Esophagus muscularis mucosa (tissue), 3 donors: ENCODE measurements around the gene CLASRP.

Source experiments
- CTCF ChIP-seq, 3 experiments: fragments of 200-600 bp in 2 of 3; fragments of 450-650 bp in 1 of 3; sonication (generic) in 2 of 3; IDR thresholded peaks; one replicate each; pipeline ENCODE4 v1.5.1; 2017 to 2019; ENCODE audit warnings: antibody characterized with exemption in 3 of 3, mild to moderate bottlenecking in 2 of 3, moderate library complexity in 1 of 3
- POLR2A ChIP-seq: fragments of 450-650 bp; IDR thresholded peaks from one replicate; pipeline ENCODE4 v1.6.1; 2017; ENCODE audit warnings: antibody characterized with exemption, moderate library complexity, mild to moderate bottlenecking, low read depth
- POLR2AphosphoS5 ChIP-seq, 2 donors: sonication (generic); formaldehyde crosslinking; IDR thresholded peaks; one replicate each; pipeline ENCODE4 v1.6.1; 2017; ENCODE audit warnings: antibody characterized with exemption in 2 of 2

DNA sequence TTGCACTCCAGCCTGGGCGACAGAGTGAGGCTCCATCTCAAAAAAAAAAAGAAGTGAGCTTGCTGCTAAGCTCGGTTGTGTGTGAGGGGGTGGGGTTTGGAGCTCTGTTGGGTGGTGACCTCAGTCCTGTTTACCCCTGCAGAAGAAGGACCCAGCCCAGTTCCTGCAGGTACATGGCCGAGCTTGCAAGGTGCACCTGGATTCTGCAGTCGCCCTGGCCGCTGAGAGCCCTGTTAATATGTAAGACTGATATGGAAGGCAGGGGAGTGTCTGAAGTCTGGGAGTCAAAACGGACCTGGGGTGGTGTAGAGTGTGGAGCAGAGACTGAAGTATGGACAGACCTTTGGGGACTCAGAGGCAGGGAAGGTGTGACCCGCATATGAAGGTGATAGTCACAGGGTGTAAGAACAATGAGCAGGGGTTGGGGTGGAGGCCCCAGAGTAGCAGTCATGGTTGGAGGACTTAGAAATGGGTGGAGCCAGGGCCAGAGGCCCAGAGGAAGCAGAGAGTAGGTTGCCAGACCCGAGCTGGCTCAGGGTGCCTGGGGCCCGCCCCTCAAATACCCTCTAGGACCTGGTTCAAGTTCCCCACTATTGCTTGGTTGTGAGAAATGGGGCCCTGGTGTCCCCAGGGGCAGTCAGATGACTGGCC is 13.2 kb downstream of the CLASRP start:
- TF ChIP-seq POLR2A (no peak), CTCF (IDR thresholded peaks at IDR 0.05) (no peak), POLR2AphosphoS5 (IDR thresholded peaks at IDR 0.05) (no peak)
